ENCODE measurements around the gene P2RY11.

P2RY11 gene

GRCh38 chr19:10093295-10094186 is 18.0 kb upstream of the P2RY11 start:
- no peak for TF ChIP-seq CTCF (conservative IDR thresholded peaks at IDR 0.05; ENCODE audit: low read length)
- no peak for DNase-seq (ENCODE audit: low read depth)
- no peak overlapping the region for H3K4me3 ChIP-seq (ENCODE audit: low read length)

- peak overlapping the region; percentile 47 for H3K4me3 ChIP-seq (ENCODE audit: low read length)
- TF ChIP-seq CTCF (conservative IDR thresholded peaks at IDR 0.05; ENCODE audit: low read length): no peak
- no peak for DNase-seq (ENCODE audit: low read depth)
These were observed 15.9 kb upstream of the P2RY11 start for GRCh38 chr19:10095622-10095947.

- peak overlapping the region; percentile 54 for H3K4me3 ChIP-seq (ENCODE audit: low read length)
- TF ChIP-seq CTCF (conservative IDR thresholded peaks at IDR 0.05; ENCODE audit: low read length): no peak
- DNase-seq (ENCODE audit: low read depth): peak; percentile 89
These were observed 15.4 kb upstream of the P2RY11 start for GRCh38 chr19:10095948-10096614.

GRCh38 chr19:10096615-10096963 is 14.9 kb upstream of the P2RY11 start:
- TF ChIP-seq CTCF (conservative IDR thresholded peaks at IDR 0.05; ENCODE audit: low read length): no peak
- peak overlapping the region; percentile 54 for H3K4me3 ChIP-seq (ENCODE audit: low read length)
- DNase-seq (ENCODE audit: low read depth): no peak

GRCh38 chr19:10100163-10100785 is 11.2 kb upstream of the P2RY11 start:
- no peak for TF ChIP-seq CTCF (conservative IDR thresholded peaks at IDR 0.05; ENCODE audit: low read length)
- no peak for DNase-seq (ENCODE audit: low read depth)
- H3K4me3 ChIP-seq (ENCODE audit: low read length): no peak overlapping the region

- no peak for DNase-seq (ENCODE audit: low read depth)
- no peak for TF ChIP-seq CTCF (conservative IDR thresholded peaks at IDR 0.05; ENCODE audit: low read length)
- no peak overlapping the region for H3K4me3 ChIP-seq (ENCODE audit: low read length)
These were observed 8.7 kb upstream of the P2RY11 start for GRCh38 chr19:10102787-10103236.
